ENCODE results near the gene GPR15.
"Not testable (repeated sequence)": the region's sequence is repeated elsewhere in the genome, so short reads cannot be mapped to it uniquely, and the experiment has no call there.

GPR15 gene

GRCh38 chr3:98552232-98553020 is 20.6 kb downstream of the GPR15 start:
- H3K9ac ChIP-seq (ENCODE audit: low read depth, low read length), result no peak overlapping the region
- H3K9me3 ChIP-seq (ENCODE audit: control insufficient read depth, insufficient read depth, low read length), result no peaks in the 10 kb centered on the region
- H3K27me3 ChIP-seq (ENCODE audit: control insufficient read depth, insufficient read depth, low read length), result no peaks in the 10 kb centered on the region
- H3K36me3 ChIP-seq (ENCODE audit: control insufficient read depth, insufficient read depth, low read length), result no peaks in the 10 kb centered on the region
- no peaks in the 10 kb centered on the region for H3K4me1 ChIP-seq (ENCODE audit: control insufficient read depth, insufficient read depth, low read length)
- no peak overlapping the region for H3K4me3 ChIP-seq (ENCODE audit: low read depth, low read length)

DNA sequence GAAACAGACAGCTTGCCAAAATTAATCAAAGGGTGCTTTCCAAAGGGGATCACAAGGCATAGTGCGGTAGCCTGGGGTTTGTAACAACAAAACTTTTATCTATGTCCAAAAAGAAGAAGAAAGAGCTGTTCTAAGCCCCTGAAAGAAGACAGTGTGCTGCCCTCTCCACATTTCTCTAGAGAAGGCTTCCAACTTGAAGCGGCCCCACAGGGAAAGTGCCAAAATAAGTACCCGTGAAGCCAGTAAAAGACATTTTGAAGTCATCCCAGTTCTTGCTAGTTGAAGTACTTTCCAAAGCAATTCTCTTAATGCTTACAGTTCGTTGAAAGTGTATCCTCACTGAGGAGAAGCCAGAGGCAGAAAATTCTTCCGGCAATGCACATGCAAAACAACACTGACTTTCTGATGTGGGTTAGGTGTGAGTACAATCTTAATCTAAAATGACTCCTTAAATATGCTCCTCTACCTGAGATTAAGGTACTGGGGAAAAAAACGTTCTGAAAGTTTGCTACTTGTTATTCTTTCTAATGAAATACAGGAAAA is 21.3 kb downstream of the GPR15 start:
- no peaks in the 10 kb centered on the region for H3K4me1 ChIP-seq (ENCODE audit: control insufficient read depth, insufficient read depth, low read length)

DNA sequence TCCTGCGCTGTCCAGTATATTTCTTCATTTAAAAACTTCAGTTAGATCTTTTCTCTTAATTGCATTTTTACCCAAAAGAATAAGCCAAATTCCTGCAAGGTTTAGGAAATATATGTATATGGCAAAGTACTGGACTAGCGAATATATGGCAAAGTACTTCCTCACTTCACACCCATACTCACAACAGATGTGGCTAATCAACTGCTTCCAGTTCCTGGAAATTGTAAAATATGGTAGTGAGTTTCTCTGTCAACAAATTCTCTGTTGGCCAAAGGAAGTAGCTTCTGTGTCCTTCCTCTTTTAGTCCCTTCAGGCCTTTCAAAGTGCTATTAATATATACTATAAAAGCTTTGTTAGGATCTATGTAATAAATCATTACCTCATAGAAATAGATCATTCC is 22.0 kb downstream of the GPR15 start:
- Histone ChIP-seq H3K9ac (ENCODE audit: low read depth, low read length) (no peak overlapping the region), H3K4me3 (ENCODE audit: low read depth, low read length) (no peak overlapping the region), H3K4me1 (ENCODE audit: control insufficient read depth, insufficient read depth, low read length) (no peaks in the 10 kb centered on the region), H3K36me3 (ENCODE audit: control insufficient read depth, insufficient read depth, low read length) (no peaks in the 10 kb centered on the region), H3K27me3 (ENCODE audit: control insufficient read depth, insufficient read depth, low read length) (no peaks in the 10 kb centered on the region), H3K9me3 (ENCODE audit: control insufficient read depth, insufficient read depth, low read length) (no peaks in the 10 kb centered on the region)

More for the DNA sequence above, 21.3 kb downstream of the GPR15 start:
- no peaks in the 10 kb centered on the region for H3K27me3 ChIP-seq (ENCODE audit: control insufficient read depth, insufficient read depth, low read length)
- no peaks in the 10 kb centered on the region for H3K36me3 ChIP-seq (ENCODE audit: control insufficient read depth, insufficient read depth, low read length)
- no peak overlapping the region for H3K9ac ChIP-seq (ENCODE audit: low read depth, low read length)
- H3K9me3 ChIP-seq (ENCODE audit: control insufficient read depth, insufficient read depth, low read length), result no peaks in the 10 kb centered on the region
- no peak overlapping the region for H3K4me3 ChIP-seq (ENCODE audit: low read depth, low read length)

DNA sequence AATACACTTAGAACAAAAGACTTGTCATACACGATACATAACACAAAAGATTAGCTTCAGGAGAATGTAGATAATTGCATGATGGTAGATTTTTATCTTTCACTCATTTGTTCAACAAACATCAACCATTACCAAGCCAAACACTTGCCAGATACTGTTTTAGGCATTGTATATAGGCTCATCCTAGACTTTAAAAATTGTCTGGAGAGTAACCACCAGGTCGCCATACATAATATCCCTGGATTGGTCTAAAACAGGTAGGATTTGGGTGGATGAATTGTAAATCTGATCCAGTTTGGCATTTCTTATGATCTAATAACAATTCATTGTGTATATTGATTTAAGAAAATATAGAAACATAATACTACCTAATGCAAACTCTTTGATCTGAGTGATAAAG is 22.8 kb downstream of the GPR15 start:
- Histone ChIP-seq H3K4me3 (ENCODE audit: low read depth, low read length) (no peak overlapping the region), H3K36me3 (ENCODE audit: control insufficient read depth, insufficient read depth, low read length) (no peaks in the 10 kb centered on the region), H3K27me3 (ENCODE audit: control insufficient read depth, insufficient read depth, low read length) (no peaks in the 10 kb centered on the region), H3K9me3 (ENCODE audit: control insufficient read depth, insufficient read depth, low read length) (no peaks in the 10 kb centered on the region), H3K4me1 (ENCODE audit: control insufficient read depth, insufficient read depth, low read length) (no peaks in the 10 kb centered on the region), H3K9ac (ENCODE audit: low read depth, low read length) (no peak overlapping the region)

DNA sequence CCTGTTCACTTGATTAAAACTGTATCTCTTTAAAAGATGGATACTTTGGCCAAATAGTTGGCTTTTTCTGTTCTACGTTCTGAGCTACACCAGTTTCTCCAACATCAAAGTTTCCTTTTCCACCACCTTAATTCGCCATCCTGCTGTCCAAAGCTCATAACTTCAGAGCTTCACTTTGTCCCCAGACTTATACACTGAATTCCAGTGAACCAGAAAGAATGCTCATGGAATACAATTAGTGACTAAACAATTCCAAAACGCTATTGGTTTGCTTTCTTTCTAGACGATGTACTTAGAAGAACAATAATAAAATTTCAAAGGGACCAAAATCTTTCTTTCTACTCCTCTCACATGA is 23.2 kb downstream of the GPR15 start:
- H3K9me3 ChIP-seq (ENCODE audit: control insufficient read depth, insufficient read depth, low read length), result no peaks in the 10 kb centered on the region
- H3K9ac ChIP-seq (ENCODE audit: low read depth, low read length), result no peak overlapping the region
- no peaks in the 10 kb centered on the region for H3K36me3 ChIP-seq (ENCODE audit: control insufficient read depth, insufficient read depth, low read length)
- no peaks in the 10 kb centered on the region for H3K4me1 ChIP-seq (ENCODE audit: control insufficient read depth, insufficient read depth, low read length)
- no peaks in the 10 kb centered on the region for H3K27me3 ChIP-seq (ENCODE audit: control insufficient read depth, insufficient read depth, low read length)
- H3K4me3 ChIP-seq (ENCODE audit: low read depth, low read length), result no peak overlapping the region

DNA sequence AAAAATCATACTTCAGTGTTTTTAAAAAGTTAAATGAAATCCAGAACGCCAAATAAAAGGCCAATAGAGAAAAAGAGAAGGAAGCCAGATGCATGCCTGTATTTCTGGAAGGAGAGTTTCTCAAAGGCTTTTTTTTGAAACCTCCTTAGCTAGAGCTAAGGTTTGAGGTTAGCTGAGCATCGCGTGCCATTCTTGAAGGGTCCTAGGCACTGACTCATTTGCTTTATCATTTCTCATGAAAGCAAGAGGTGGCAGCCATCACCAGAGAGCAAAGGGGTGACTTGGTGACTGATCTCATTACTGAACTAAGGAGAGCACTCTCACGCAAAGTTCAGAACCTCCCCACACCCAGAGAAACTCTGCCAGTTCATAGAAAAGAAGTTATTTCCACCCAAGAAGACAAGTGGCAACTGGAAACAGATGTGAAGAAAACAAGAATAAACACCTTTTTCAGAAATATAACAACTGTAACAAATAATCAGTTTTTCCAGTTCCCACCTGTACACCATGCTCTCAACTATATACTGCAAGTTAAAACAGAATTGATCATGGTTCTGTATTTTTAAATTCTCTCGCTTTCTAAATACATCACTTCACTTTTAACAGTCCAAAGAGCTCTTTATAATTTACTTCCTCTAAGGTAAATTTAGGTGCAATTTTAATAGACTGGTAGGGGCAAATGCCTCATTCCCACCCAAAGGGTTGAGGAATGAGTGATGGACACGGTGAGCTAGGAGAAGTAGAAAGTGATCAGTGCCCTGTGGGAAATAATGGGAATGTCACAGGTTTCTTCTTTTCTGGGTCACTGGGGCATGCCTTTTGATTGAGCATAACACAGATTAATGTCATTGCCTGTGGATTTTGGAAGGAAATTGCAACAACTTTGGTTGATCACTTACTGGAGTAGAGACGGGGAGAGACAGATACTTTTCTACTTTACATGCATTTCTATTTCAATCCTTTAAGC is 24.7 kb downstream of the GPR15 start:
- Histone ChIP-seq H3K4me3 (ENCODE audit: low read depth, low read length) (no peak overlapping the region), H3K27me3 (ENCODE audit: control insufficient read depth, insufficient read depth, low read length) (no peaks in the 10 kb centered on the region), H3K4me1 (ENCODE audit: control insufficient read depth, insufficient read depth, low read length) (no peaks in the 10 kb centered on the region), H3K36me3 (ENCODE audit: control insufficient read depth, insufficient read depth, low read length) (no peaks in the 10 kb centered on the region), H3K9ac (ENCODE audit: low read depth, low read length) (no peak overlapping the region), H3K9me3 (ENCODE audit: control insufficient read depth, insufficient read depth, low read length) (no peaks in the 10 kb centered on the region)

- Histone ChIP-seq H3K9me3 (ENCODE audit: control insufficient read depth, insufficient read depth, low read length) (no peaks in the 10 kb centered on the region), H3K27me3 (ENCODE audit: control insufficient read depth, insufficient read depth, low read length) (no peaks in the 10 kb centered on the region), H3K4me3 (ENCODE audit: low read depth, low read length) (no peak overlapping the region), H3K36me3 (ENCODE audit: control insufficient read depth, insufficient read depth, low read length) (no peaks in the 10 kb centered on the region), H3K4me1 (ENCODE audit: control insufficient read depth, insufficient read depth, low read length) (no peaks in the 10 kb centered on the region), H3K9ac (ENCODE audit: low read depth, low read length) (no peak overlapping the region)
Measured at GRCh38 chr3:98557324-98558010, 25.7 kb downstream of the GPR15 start.

GRCh38 chr3:98558100-98558827 is 26.5 kb downstream of the GPR15 start:
- Histone ChIP-seq H3K4me1 (ENCODE audit: control insufficient read depth, insufficient read depth, low read length) (no peaks in the 10 kb centered on the region), H3K27me3 (ENCODE audit: control insufficient read depth, insufficient read depth, low read length) (no peaks in the 10 kb centered on the region), H3K9me3 (ENCODE audit: control insufficient read depth, insufficient read depth, low read length) (no peaks in the 10 kb centered on the region), H3K4me3 (ENCODE audit: low read depth, low read length) (no peak overlapping the region), H3K9ac (ENCODE audit: low read depth, low read length) (no peak overlapping the region), H3K36me3 (ENCODE audit: control insufficient read depth, insufficient read depth, low read length) (no peaks in the 10 kb centered on the region)

DNA sequence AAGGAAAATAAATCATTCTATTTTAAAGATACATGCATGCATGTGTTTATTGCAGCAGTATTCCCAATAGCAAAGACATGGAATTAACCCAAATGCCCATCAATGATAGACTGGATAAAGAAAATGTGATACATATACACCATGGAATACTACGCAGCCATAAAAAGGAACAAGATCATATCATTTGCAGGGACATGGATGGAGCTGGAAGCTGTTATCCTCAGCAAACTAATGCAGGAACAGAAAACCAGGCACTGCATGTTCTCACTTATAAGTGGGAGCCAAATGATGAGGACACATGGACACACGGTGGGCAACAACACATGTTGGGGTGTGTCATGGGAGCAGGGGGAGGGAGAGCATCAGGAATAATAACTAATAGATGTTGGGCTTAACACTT is 28.0 kb downstream of the GPR15 start:
- not testable (repeated sequence) for H3K27me3 ChIP-seq (ENCODE audit: control insufficient read depth, insufficient read depth, low read length); H3K9me3 ChIP-seq (ENCODE audit: control insufficient read depth, insufficient read depth, low read length); H3K4me3 ChIP-seq (ENCODE audit: low read depth, low read length); H3K36me3 ChIP-seq (ENCODE audit: control insufficient read depth, insufficient read depth, low read length); H3K9ac ChIP-seq (ENCODE audit: low read depth, low read length); H3K4me1 ChIP-seq (ENCODE audit: control insufficient read depth, insufficient read depth, low read length)

DNA sequence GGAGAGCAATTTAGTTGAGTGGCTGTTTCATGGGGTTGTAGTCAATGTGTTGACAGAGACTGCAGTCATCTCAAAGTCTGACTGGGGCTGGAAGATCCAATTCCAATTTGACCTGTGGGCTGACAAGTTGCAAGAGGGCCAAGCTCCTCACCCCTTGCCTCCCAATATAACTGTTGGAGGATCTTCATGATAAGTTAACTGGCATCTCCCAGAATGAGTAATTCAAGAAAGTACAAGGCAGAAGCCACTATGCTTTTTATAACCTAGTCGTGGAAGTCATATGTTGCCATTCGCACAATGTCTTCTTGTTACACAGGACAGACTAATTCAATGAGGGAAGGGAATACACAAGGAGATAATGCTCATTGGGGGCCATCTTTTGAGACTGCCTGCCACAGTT is 29.1 kb downstream of the GPR15 start:
- no peak overlapping the region for H3K4me3 ChIP-seq (ENCODE audit: low read depth, low read length)
- H3K9ac ChIP-seq (ENCODE audit: low read depth, low read length), result no peak overlapping the region
- H3K4me1 ChIP-seq (ENCODE audit: control insufficient read depth, insufficient read depth, low read length), result no peaks in the 10 kb centered on the region
- no peaks in the 10 kb centered on the region for H3K27me3 ChIP-seq (ENCODE audit: control insufficient read depth, insufficient read depth, low read length)
- H3K9me3 ChIP-seq (ENCODE audit: control insufficient read depth, insufficient read depth, low read length), result no peaks in the 10 kb centered on the region
- H3K36me3 ChIP-seq (ENCODE audit: control insufficient read depth, insufficient read depth, low read length), result no peaks in the 10 kb centered on the region
